NCI-H2029 (cell line): Measurements from ENCODE around the gene ZFP64.
"Not testable (repeated sequence)": the region's sequence is repeated elsewhere in the genome, so short reads cannot be mapped to it uniquely, and the experiment has no call there.

Experiments
- DNase-seq: peaks from one replicate; lab custom pipeline; 2025; lab: John Stamatoyannopoulos, UW

ZFP64 gene

GRCh38 chr20:52201395-52201794 is 9.8 kb upstream of the ZFP64 start:
- peak; percentile 88 for DNase-seq

GRCh38 chr20:52200870-52201269 is 9.3 kb upstream of the ZFP64 start:
- DNase-seq, result peak; percentile 39

- no peak for DNase-seq
Observed at GRCh38 chr20:52196845-52197244, 5.3 kb upstream of the ZFP64 start.

- peak; percentile 31 for DNase-seq
Observed at GRCh38 chr20:52193886-52194545, 2.4 kb upstream of the ZFP64 start.

GRCh38 chr20:52193133-52193532 is 1.6 kb upstream of the ZFP64 start:
- DNase-seq, result peak; percentile 75

GRCh38 chr20:52192719-52193007 is 1.1 kb upstream of the ZFP64 start:
- not testable (repeated sequence) for DNase-seq

- DNase-seq, result peak; percentile 22
Observed at GRCh38 chr20:52191916-52192718, 538 bp upstream of the ZFP64 start.

GRCh38 chr20:52190437-52191131 is 995 bp downstream of the ZFP64 start:
- no peak for DNase-seq

GRCh38 chr20:52181766-52182165 is 9.8 kb downstream of the ZFP64 start:
- no peak for DNase-seq

- no peak for DNase-seq
Observed at GRCh38 chr20:52180180-52180840, 11.3 kb downstream of the ZFP64 start.

- DNase-seq, result no peak
Observed at GRCh38 chr20:52179331-52180179, 12.0 kb downstream of the ZFP64 start.

GRCh38 chr20:52178691-52179090 is 12.9 kb downstream of the ZFP64 start:
- DNase-seq, result no peak

- DNase-seq, result no peak
Observed at GRCh38 chr20:52175840-52176239, 15.7 kb downstream of the ZFP64 start.

GRCh38 chr20:52172392-52173047 is 19.1 kb downstream of the ZFP64 start:
- DNase-seq, result no peak

- DNase-seq, result no peak
Observed at GRCh38 chr20:52171025-52171424, 20.6 kb downstream of the ZFP64 start.

- DNase-seq, result peak; percentile 11
Observed at GRCh38 chr20:52168116-52168515, 23.5 kb downstream of the ZFP64 start.

- DNase-seq, result no peak
Observed at GRCh38 chr20:52167232-52167840, 24.2 kb downstream of the ZFP64 start.

GRCh38 chr20:52166150-52166549 is 25.4 kb downstream of the ZFP64 start:
- DNase-seq, result no peak

GRCh38 chr20:52160621-52161204 is 30.9 kb downstream of the ZFP64 start:
- DNase-seq, result no peak

GRCh38 chr20:52160049-52160570 is 31.5 kb downstream of the ZFP64 start:
- no peak for DNase-seq
